Measurements from ENCODE around the gene SRRD. TPM values are rescaled to one million over a fixed set of nuclear protein-coding genes. Genes with fewer than 3 reads are reported as not detected.

SRRD gene
- total and polyA plus RNA-seq, 2 of the 8 experiments (the other 6 are each of a cell fraction or from before 2014, with no cell fraction given) = 17.1 to 25.3 TPM

DNA sequence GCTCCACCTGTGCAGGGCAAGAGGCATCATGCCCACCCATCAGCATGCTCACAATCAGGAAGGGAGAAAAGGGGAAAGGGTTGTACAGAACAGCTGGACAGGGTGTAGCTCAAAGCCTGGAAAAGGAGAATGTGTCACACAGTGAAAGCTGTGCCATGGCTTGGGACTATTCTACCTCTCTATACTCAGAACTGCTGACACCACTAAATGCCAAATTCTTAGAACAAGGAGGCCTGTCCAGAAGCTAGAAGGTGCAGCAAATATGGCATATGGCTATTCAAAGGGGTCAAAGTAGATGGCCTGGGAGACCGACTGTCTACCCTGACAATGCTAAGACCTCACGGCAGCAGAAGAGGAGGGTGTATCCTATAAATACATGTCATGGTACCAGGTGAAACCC is 12.9 kb upstream of the SRRD start:
- Histone ChIP-seq H3K36me3 (ENCODE audit: control insufficient read depth in 2 of 4, insufficient read depth in 4 of 4, low read length in 3 of 4) (peaks cover 23 to 70% (median 55%) of the 10 kb centered on the region in 4 experiments), H2AK5ac (ENCODE audit: low read depth, low read length) (no peak overlapping the region), H3K9ac (replicated peaks in 1 of 4; ENCODE audit: extremely low read depth in 1 of 4, low read depth in 3 of 4, low read length in 3 of 4) (no peak overlapping the region), H3K79me2 (ENCODE audit: control insufficient read depth in 1 of 2, insufficient read depth in 2 of 2, low read length in 2 of 2) (no peaks in the 10 kb centered on the region), H2BK15ac (ENCODE audit: low read length) (no peak overlapping the region), H3K9me3 (ENCODE audit: insufficient read depth in 2 of 2, low read depth in 1 of 2, low read length in 1 of 2) (no peaks in the 10 kb centered on the region), H3K79me1 (ENCODE audit: low read depth, low read length) (no peaks in the 10 kb centered on the region), H3K23me2 (ENCODE audit: low read depth, low read length) (no peaks in the 10 kb centered on the region; the same call in 1 of the 2 replicates), H3K23ac (ENCODE audit: insufficient read length) (no peak overlapping the region), H3K27me3 (replicated peaks in 1 of 4; ENCODE audit: control insufficient read depth in 3 of 4, extremely low read depth in 1 of 4, insufficient read depth in 3 of 4, low read length in 3 of 4) (no peaks in the 10 kb centered on the region), H3K4me3 (ENCODE audit: extremely low read depth in 1 of 4, insufficient read depth in 2 of 4, low read depth in 3 of 4, low read length in 4 of 4) (no peak overlapping the region), H3K18ac (ENCODE audit: extremely low read depth, low read length) (no peak overlapping the region), H2BK20ac (ENCODE audit: low read length) (no peak overlapping the region), H3K14ac (ENCODE audit: insufficient read length) (no peak overlapping the region), H4K5ac (ENCODE audit: insufficient read length, low read depth, low read length) (no peak overlapping the region), H2BK120ac (replicated peaks; ENCODE audit: low read depth, low read length) (no peak overlapping the region), H4K20me1 (replicated peaks in 1 of 2; ENCODE audit: control insufficient read depth in 1 of 2, insufficient read depth in 2 of 2, low read length in 2 of 2) (peaks cover 0 to 2% of the 10 kb centered on the region in 2 experiments), H3K4ac (replicated peaks; ENCODE audit: insufficient read length, low read depth, low read length) (no peak overlapping the region), H2BK12ac (ENCODE audit: low read depth, low read length) (no peak overlapping the region), H4K91ac (replicated peaks; ENCODE audit: insufficient read length, low read length) (no peak overlapping the region), H2BK5ac (ENCODE audit: low read depth, low read length) (no peak overlapping the region), H3K4me2 (ENCODE audit: insufficient read depth in 1 of 2, low read depth in 2 of 2, low read length in 2 of 2) (no peak overlapping the region), H4K8ac (ENCODE audit: extremely low read depth, insufficient read depth, low read length) (no peak overlapping the region), H2AFZ (ENCODE audit: low read length) (no peak overlapping the region), H3K27ac (ENCODE audit: low read depth, low read length) (no peak overlapping the region), H3K4me1 (replicated peaks in 1 of 4; ENCODE audit: control insufficient read depth in 3 of 4, insufficient read depth in 4 of 4, low read length in 3 of 4) (no peaks in the 10 kb centered on the region), H3K56ac (replicated peaks; ENCODE audit: insufficient read length, low read depth, low read length) (no peak overlapping the region)
- WGBS, 2 experiments (ENCODE audit: extremely low coverage in 1 of 2, insufficient coverage in 1 of 2, insufficient read length in 1 of 2, insufficient replicate concordance in 2 of 2, low coverage in 1 of 2, low lambda C conversion rate in 2 of 2, missing lambda C conversion rate in 1 of 2) = 94% methylated on average over 2 of the region's 2 CpGs; no CpG with 5 or more reads in 1 of the 2 experiments
- DNase-seq (ENCODE audit: low read depth in 1 of 2, low spot score in 2 of 2) = no peak
- CTCF ChIA-PET (ENCODE audit: partially characterized antibody) = interaction anchor here (1.3 to 2.4 kb wide), 3 partner anchors 9 to 32 kb away, joined by 3 to 8 read pairs (median 7); no protein-coding TSS in a partner anchor
- TF ChIP-seq MAFK (IDR thresholded peaks at IDR 0.05; ENCODE audit: low read depth, low read length) (no peak), BCL11A (IDR thresholded peaks at IDR 0.05; ENCODE audit: low read depth in 2 of 2, low read length in 2 of 2) (no peak), TAF1 (IDR thresholded peaks at IDR 0.05; ENCODE audit: low read depth, low read length) (no peak)
- no peak for FAIRE-seq
- POLR2A ChIA-PET (ENCODE audit: partially characterized antibody) = interaction anchor here (1.2 to 2.7 kb wide), 2 partner anchors 12 to 26 kb away, joined by 3 to 9 read pairs; partner anchors contain the start of genes HPS4 and SRRD
